ENCODE results near the gene CTNND2. TPM values are rescaled to one million over a fixed set of nuclear protein-coding genes. Genes with fewer than 3 reads are reported as not detected.

CTNND2 gene
- polyA plus RNA-seq, 1 donor: 2.8 TPM

GRCh38 chr5:11386398-11386797 lies 517.8 kb downstream of the CTNND2 start:
- no CpG with 5 or more reads among the region's 2 CpGs for WGBS (ENCODE audit: insufficient coverage, low lambda C conversion rate)
- H3K9me3 ChIP-seq (ENCODE audit: control insufficient read depth, low read depth, low read length): peaks cover 4% of the 10 kb centered on the region
- no peaks in the 10 kb centered on the region for H3K36me3 ChIP-seq (ENCODE audit: control insufficient read depth, insufficient read depth, low read length)
- no peak overlapping the region for H3K27ac ChIP-seq (ENCODE audit: low read length)
- no peak for DNase-seq
- H3K4me1 ChIP-seq (ENCODE audit: control insufficient read depth, insufficient read depth, low read length): peaks cover 12% of the 10 kb centered on the region
- no peak overlapping the region for H3K4me3 ChIP-seq (ENCODE audit: low read length)
- peaks cover 34% of the 10 kb centered on the region for H3K27me3 ChIP-seq (ENCODE audit: control insufficient read depth, insufficient read depth, low read length)

GRCh38 chr5:11385901-11386293 lies 518.3 kb downstream of the CTNND2 start:
- Histone ChIP-seq H3K27ac (ENCODE audit: low read length) (no peak overlapping the region), H3K4me1 (ENCODE audit: control insufficient read depth, insufficient read depth, low read length) (peaks cover 12% of the 10 kb centered on the region), H3K4me3 (ENCODE audit: low read length) (no peak overlapping the region), H3K27me3 (ENCODE audit: control insufficient read depth, insufficient read depth, low read length) (peaks cover 34% of the 10 kb centered on the region), H3K9me3 (ENCODE audit: control insufficient read depth, low read depth, low read length) (peaks cover 4% of the 10 kb centered on the region), H3K36me3 (ENCODE audit: control insufficient read depth, insufficient read depth, low read length) (no peaks in the 10 kb centered on the region)
- 20% methylated on average over 1 of the region's 3 CpGs for WGBS (ENCODE audit: insufficient coverage, low lambda C conversion rate)
- no peak for DNase-seq

- Histone ChIP-seq H3K9me3 (ENCODE audit: control insufficient read depth, low read depth, low read length) (peaks cover 4% of the 10 kb centered on the region), H3K27ac (ENCODE audit: low read length) (no peak overlapping the region), H3K36me3 (ENCODE audit: control insufficient read depth, insufficient read depth, low read length) (no peaks in the 10 kb centered on the region), H3K4me1 (ENCODE audit: control insufficient read depth, insufficient read depth, low read length) (peaks cover 12% of the 10 kb centered on the region), H3K4me3 (ENCODE audit: low read length) (no peak overlapping the region), H3K27me3 (ENCODE audit: control insufficient read depth, insufficient read depth, low read length) (peaks cover 34% of the 10 kb centered on the region)
- DNase-seq: no peak
- 8% methylated on average over 2 of the region's 33 CpGs for WGBS (ENCODE audit: insufficient coverage, low lambda C conversion rate)
These were observed 518.9 kb downstream of the CTNND2 start for GRCh38 chr5:11385251-11385900.

- Histone ChIP-seq H3K27me3 (ENCODE audit: control insufficient read depth, insufficient read depth, low read length) (peaks cover 34% of the 10 kb centered on the region), H3K4me3 (ENCODE audit: low read length) (peak overlapping the region; percentile 34), H3K9me3 (ENCODE audit: control insufficient read depth, low read depth, low read length) (peaks cover 4% of the 10 kb centered on the region), H3K4me1 (ENCODE audit: control insufficient read depth, insufficient read depth, low read length) (peaks cover 12% of the 10 kb centered on the region), H3K27ac (ENCODE audit: low read length) (no peak overlapping the region), H3K36me3 (ENCODE audit: control insufficient read depth, insufficient read depth, low read length) (no peaks in the 10 kb centered on the region)
- DNase-seq: peak; percentile 14 to 47
- no CpG with 5 or more reads among the region's 96 CpGs for WGBS (ENCODE audit: insufficient coverage, low lambda C conversion rate)
These were observed 519.6 kb downstream of the CTNND2 start for GRCh38 chr5:11384441-11385250.

GRCh38 chr5:11383506-11384095 lies 520.6 kb downstream of the CTNND2 start:
- Histone ChIP-seq H3K4me1 (ENCODE audit: control insufficient read depth, insufficient read depth, low read length) (peaks cover 12% of the 10 kb centered on the region), H3K36me3 (ENCODE audit: control insufficient read depth, insufficient read depth, low read length) (no peaks in the 10 kb centered on the region), H3K27me3 (ENCODE audit: control insufficient read depth, insufficient read depth, low read length) (peaks cover 34% of the 10 kb centered on the region), H3K27ac (ENCODE audit: low read length) (no peak overlapping the region), H3K9me3 (ENCODE audit: control insufficient read depth, low read depth, low read length) (peaks cover 4% of the 10 kb centered on the region), H3K4me3 (ENCODE audit: low read length) (no peak overlapping the region)
- no peak for DNase-seq
- no CpG with 5 or more reads among the region's 7 CpGs for WGBS (ENCODE audit: insufficient coverage, low lambda C conversion rate)

- H3K9me3 ChIP-seq (ENCODE audit: control insufficient read depth, low read depth, low read length): no peaks in the 10 kb centered on the region
- no peaks in the 10 kb centered on the region for H3K36me3 ChIP-seq (ENCODE audit: control insufficient read depth, insufficient read depth, low read length)
- no peaks in the 10 kb centered on the region for H3K4me1 ChIP-seq (ENCODE audit: control insufficient read depth, insufficient read depth, low read length)
- peaks cover 5% of the 10 kb centered on the region for H3K27me3 ChIP-seq (ENCODE audit: control insufficient read depth, insufficient read depth, low read length)
- WGBS (ENCODE audit: insufficient coverage, low lambda C conversion rate): 33% methylated on average over 1 of the region's 5 CpGs
- no peak overlapping the region for H3K4me3 ChIP-seq (ENCODE audit: low read length)
- DNase-seq: no peak
- no peak overlapping the region for H3K27ac ChIP-seq (ENCODE audit: low read length)
These were observed 525.8 kb downstream of the CTNND2 start for GRCh38 chr5:11378461-11378860.

GRCh38 chr5:11377896-11378295 lies 526.4 kb downstream of the CTNND2 start:
- no CpG with 5 or more reads among the region's 2 CpGs for WGBS (ENCODE audit: insufficient coverage, low lambda C conversion rate)
- H3K4me1 ChIP-seq (ENCODE audit: control insufficient read depth, insufficient read depth, low read length): no peaks in the 10 kb centered on the region
- H3K36me3 ChIP-seq (ENCODE audit: control insufficient read depth, insufficient read depth, low read length): no peaks in the 10 kb centered on the region
- H3K9me3 ChIP-seq (ENCODE audit: control insufficient read depth, low read depth, low read length): no peaks in the 10 kb centered on the region
- H3K27ac ChIP-seq (ENCODE audit: low read length): no peak overlapping the region
- H3K27me3 ChIP-seq (ENCODE audit: control insufficient read depth, insufficient read depth, low read length): peaks cover under 1% of the 10 kb centered on the region
- H3K4me3 ChIP-seq (ENCODE audit: low read length): no peak overlapping the region
- no peak for DNase-seq

- DNase-seq: no peak
- Histone ChIP-seq H3K9me3 (ENCODE audit: control insufficient read depth, low read depth, low read length) (no peaks in the 10 kb centered on the region), H3K27me3 (ENCODE audit: control insufficient read depth, insufficient read depth, low read length) (no peaks in the 10 kb centered on the region), H3K36me3 (ENCODE audit: control insufficient read depth, insufficient read depth, low read length) (no peaks in the 10 kb centered on the region), H3K27ac (ENCODE audit: low read length) (no peak overlapping the region), H3K4me3 (ENCODE audit: low read length) (no peak overlapping the region), H3K4me1 (ENCODE audit: control insufficient read depth, insufficient read depth, low read length) (no peaks in the 10 kb centered on the region)
- no CpG with 5 or more reads among the region's 3 CpGs for WGBS (ENCODE audit: insufficient coverage, low lambda C conversion rate)
These were observed 532.1 kb downstream of the CTNND2 start for GRCh38 chr5:11372191-11372590.

GRCh38 chr5:11371021-11371420 lies 533.2 kb downstream of the CTNND2 start:
- peak; percentile 37 to 59 for DNase-seq
- Histone ChIP-seq H3K36me3 (ENCODE audit: control insufficient read depth, insufficient read depth, low read length) (no peaks in the 10 kb centered on the region), H3K27ac (ENCODE audit: low read length) (no peak overlapping the region), H3K4me1 (ENCODE audit: control insufficient read depth, insufficient read depth, low read length) (no peaks in the 10 kb centered on the region), H3K9me3 (ENCODE audit: control insufficient read depth, low read depth, low read length) (no peaks in the 10 kb centered on the region), H3K4me3 (ENCODE audit: low read length) (no peak overlapping the region), H3K27me3 (ENCODE audit: control insufficient read depth, insufficient read depth, low read length) (no peaks in the 10 kb centered on the region)
- no CpG with 5 or more reads among the region's 1 CpG for WGBS (ENCODE audit: insufficient coverage, low lambda C conversion rate)

- Histone ChIP-seq H3K27ac (ENCODE audit: low read length) (no peak overlapping the region), H3K4me1 (ENCODE audit: control insufficient read depth, insufficient read depth, low read length) (no peaks in the 10 kb centered on the region), H3K4me3 (ENCODE audit: low read length) (no peak overlapping the region), H3K36me3 (ENCODE audit: control insufficient read depth, insufficient read depth, low read length) (no peaks in the 10 kb centered on the region), H3K9me3 (ENCODE audit: control insufficient read depth, low read depth, low read length) (no peaks in the 10 kb centered on the region), H3K27me3 (ENCODE audit: control insufficient read depth, insufficient read depth, low read length) (no peaks in the 10 kb centered on the region)
- no CpG with 5 or more reads among the region's 11 CpGs for WGBS (ENCODE audit: insufficient coverage, low lambda C conversion rate)
- no peak for DNase-seq
These were observed 539.7 kb downstream of the CTNND2 start for GRCh38 chr5:11364531-11364930.

Measured in large intestine (tissue), 3 donors.